Measurements from ENCODE around the gene GBE1.
"Not testable (repeated sequence)": the region's sequence is repeated elsewhere in the genome, so short reads cannot be mapped to it uniquely, and the experiment has no call there.

The GBE1 gene

DNA sequence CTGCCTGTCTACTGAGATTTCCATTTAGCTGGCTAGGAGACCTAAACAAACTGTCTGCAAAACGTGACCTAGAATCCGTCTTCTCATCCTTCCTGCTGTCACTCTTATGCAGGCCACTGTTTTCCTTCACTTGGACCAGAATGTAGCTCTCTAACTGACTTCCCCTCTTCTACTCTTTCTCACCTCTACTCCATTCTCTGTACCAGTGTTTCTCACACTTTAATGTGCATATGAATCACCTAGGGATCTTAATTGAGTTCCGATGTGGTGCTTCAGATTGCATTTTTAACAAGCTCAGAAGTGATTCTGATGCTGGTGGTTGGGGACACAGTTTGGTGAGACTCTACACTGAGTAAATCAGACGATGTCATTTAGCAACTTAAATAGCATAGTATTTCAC is 1.6 kb upstream of the GBE1 start:
- TF ChIP-seq, protein P1, sequence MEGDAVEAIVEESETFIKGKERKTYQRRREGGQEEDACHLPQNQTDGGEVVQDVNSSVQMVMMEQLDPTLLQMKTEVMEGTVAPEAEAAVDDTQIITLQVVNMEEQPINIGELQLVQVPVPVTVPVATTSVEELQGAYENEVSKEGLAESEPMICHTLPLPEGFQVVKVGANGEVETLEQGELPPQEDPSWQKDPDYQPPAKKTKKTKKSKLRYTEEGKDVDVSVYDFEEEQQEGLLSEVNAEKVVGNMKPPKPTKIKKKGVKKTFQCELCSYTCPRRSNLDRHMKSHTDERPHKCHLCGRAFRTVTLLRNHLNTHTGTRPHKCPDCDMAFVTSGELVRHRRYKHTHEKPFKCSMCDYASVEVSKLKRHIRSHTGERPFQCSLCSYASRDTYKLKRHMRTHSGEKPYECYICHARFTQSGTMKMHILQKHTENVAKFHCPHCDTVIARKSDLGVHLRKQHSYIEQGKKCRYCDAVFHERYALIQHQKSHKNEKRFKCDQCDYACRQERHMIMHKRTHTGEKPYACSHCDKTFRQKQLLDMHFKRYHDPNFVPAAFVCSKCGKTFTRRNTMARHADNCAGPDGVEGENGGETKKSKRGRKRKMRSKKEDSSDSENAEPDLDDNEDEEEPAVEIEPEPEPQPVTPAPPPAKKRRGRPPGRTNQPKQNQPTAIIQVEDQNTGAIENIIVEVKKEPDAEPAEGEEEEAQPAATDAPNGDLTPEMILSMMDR (IDR thresholded peaks at IDR 0.05; ENCODE audit: low read depth, low read length) = no peak
- no peak for TF ChIP-seq POLR2A (IDR thresholded peaks at IDR 0.05; ENCODE audit: extremely low read depth, insufficient read length)
- TF ChIP-seq, protein P2, sequence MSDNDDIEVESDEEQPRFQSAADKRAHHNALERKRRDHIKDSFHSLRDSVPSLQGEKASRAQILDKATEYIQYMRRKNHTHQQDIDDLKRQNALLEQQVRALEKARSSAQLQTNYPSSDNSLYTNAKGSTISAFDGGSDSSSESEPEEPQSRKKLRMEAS (IDR thresholded peaks at IDR 0.05; ENCODE audit: low read depth, low read length) = no peak
- TF ChIP-seq MYC (IDR thresholded peaks at IDR 0.05; ENCODE audit: low read depth, low read length) = no peak
- DNase-seq (ENCODE audit: low read depth) = peak; percentile 22
- H3K4me3 ChIP-seq (ENCODE audit: low read depth, low read length) = no peak overlapping the region

- DNase-seq (ENCODE audit: low read depth) = no peak
- H3K4me3 ChIP-seq (ENCODE audit: low read depth, low read length) = peak overlapping the region; percentile 69
- TF ChIP-seq, protein P1 (IDR thresholded peaks at IDR 0.05; ENCODE audit: low read depth, low read length) = no peak
- TF ChIP-seq POLR2A (IDR thresholded peaks at IDR 0.05; ENCODE audit: extremely low read depth, insufficient read length) (no peak), MYC (IDR thresholded peaks at IDR 0.05; ENCODE audit: low read depth, low read length) (no peak)
- TF ChIP-seq, protein P2 (IDR thresholded peaks at IDR 0.05; ENCODE audit: low read depth, low read length) = no peak
These were observed 597 bp upstream of the GBE1 start for GRCh38 chr3:81761904-81762580.

GRCh38 chr3:81760215-81760614 is 1.2 kb downstream of the GBE1 start:
- TF ChIP-seq MYC (IDR thresholded peaks at IDR 0.05; ENCODE audit: low read depth, low read length) = no peak
- TF ChIP-seq, protein P2 (IDR thresholded peaks at IDR 0.05; ENCODE audit: low read depth, low read length) = no peak
- TF ChIP-seq, protein P1 (IDR thresholded peaks at IDR 0.05; ENCODE audit: low read depth, low read length) = no peak
- no peak for TF ChIP-seq POLR2A (IDR thresholded peaks at IDR 0.05; ENCODE audit: extremely low read depth, insufficient read length)
- peak; percentile 25 for DNase-seq (ENCODE audit: low read depth)
- H3K4me3 ChIP-seq (ENCODE audit: low read depth, low read length) = peak overlapping the region; percentile 75

GRCh38 chr3:81758771-81759170 is 2.7 kb downstream of the GBE1 start:
- DNase-seq (ENCODE audit: low read depth) = not testable (repeated sequence)
- H3K4me3 ChIP-seq (ENCODE audit: low read depth, low read length) = peak overlapping the region; percentile 75

- peak overlapping the region; percentile 7 for H3K4me3 ChIP-seq (ENCODE audit: low read depth, low read length)
- no peak for DNase-seq (ENCODE audit: low read depth)
- TF ChIP-seq POLR2A (IDR thresholded peaks at IDR 0.05; ENCODE audit: extremely low read depth, insufficient read length) = no peak
These were observed 3.2 kb downstream of the GBE1 start for GRCh38 chr3:81758275-81758674.

GRCh38 chr3:81753416-81754027 is 7.9 kb downstream of the GBE1 start:
- no peak for TF ChIP-seq MYC (IDR thresholded peaks at IDR 0.05; ENCODE audit: low read depth, low read length)
- no peak for TF ChIP-seq POLR2A (IDR thresholded peaks at IDR 0.05; ENCODE audit: extremely low read depth, insufficient read length)
- TF ChIP-seq, protein P1 (IDR thresholded peaks at IDR 0.05; ENCODE audit: low read depth, low read length) = no peak
- TF ChIP-seq, protein P2 (IDR thresholded peaks at IDR 0.05; ENCODE audit: low read depth, low read length) = no peak
- DNase-seq (ENCODE audit: low read depth) = no peak
- no peak overlapping the region for H3K4me3 ChIP-seq (ENCODE audit: low read depth, low read length)

- H3K4me3 ChIP-seq (ENCODE audit: low read depth, low read length) = no peak overlapping the region
- no peak for DNase-seq (ENCODE audit: low read depth)
- TF ChIP-seq MYC (IDR thresholded peaks at IDR 0.05; ENCODE audit: low read depth, low read length) = no peak
- TF ChIP-seq POLR2A (IDR thresholded peaks at IDR 0.05; ENCODE audit: extremely low read depth, insufficient read length) = no peak
- TF ChIP-seq, protein P1 (IDR thresholded peaks at IDR 0.05; ENCODE audit: low read depth, low read length) = no peak
- TF ChIP-seq, protein P2 (IDR thresholded peaks at IDR 0.05; ENCODE audit: low read depth, low read length) = no peak
These were observed 8.8 kb downstream of the GBE1 start for GRCh38 chr3:81752604-81753003.

Data from NB4 (cell line).